ENCODE results near the gene TOLLIP.

The TOLLIP gene

DNA sequence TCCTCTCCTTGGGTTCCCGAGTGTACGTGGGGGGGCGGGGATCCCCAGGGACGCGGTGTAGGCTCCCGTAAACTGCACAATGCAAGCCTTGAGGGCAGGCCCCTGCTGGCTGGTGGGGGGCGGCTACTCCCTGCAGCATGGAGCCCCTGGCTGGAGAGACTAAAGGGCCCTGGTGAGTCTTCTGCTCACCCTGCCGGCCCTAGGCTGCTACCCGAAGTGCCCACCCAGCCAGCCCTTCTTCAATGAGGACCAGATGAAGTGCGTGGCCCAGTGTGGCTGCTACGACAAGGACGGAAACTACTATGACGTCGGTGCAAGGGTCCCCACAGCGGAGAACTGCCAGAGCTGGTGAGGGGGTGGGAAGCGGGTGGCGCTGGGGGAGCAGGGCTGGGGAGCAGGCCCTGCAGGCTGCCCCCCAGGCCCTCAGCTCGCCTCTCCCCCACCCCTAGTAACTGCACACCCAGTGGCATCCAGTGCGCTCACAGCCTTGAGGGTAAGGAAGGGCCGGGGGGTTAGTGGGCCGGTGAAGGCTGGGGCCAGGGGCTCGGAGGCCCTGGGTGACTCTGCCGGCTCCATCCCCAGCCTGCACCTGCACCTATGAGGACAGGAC lies 69.7 kb downstream of the TOLLIP start:
- no peak for ATAC-seq (ENCODE audit: low read depth)
- no peaks in the 10 kb centered on the region for H3K27me3 ChIP-seq (ENCODE audit: insufficient read depth, poor library complexity, severe bottlenecking)
- no peak for DNase-seq (ENCODE audit: low spot score)
- H3K4me3 ChIP-seq (ENCODE audit: severe bottlenecking), result no peak overlapping the region
- H3K36me3 ChIP-seq (ENCODE audit: low read depth), result no peaks in the 10 kb centered on the region
- H3K27ac ChIP-seq (ENCODE audit: poor library complexity, severe bottlenecking), result no peak overlapping the region
- H3K4me1 ChIP-seq (ENCODE audit: insufficient read depth, poor library complexity, severe bottlenecking), result no peaks in the 10 kb centered on the region
- H3K9me3 ChIP-seq (ENCODE audit: severe bottlenecking), result no peaks in the 10 kb centered on the region
- TF ChIP-seq, protein P1, sequence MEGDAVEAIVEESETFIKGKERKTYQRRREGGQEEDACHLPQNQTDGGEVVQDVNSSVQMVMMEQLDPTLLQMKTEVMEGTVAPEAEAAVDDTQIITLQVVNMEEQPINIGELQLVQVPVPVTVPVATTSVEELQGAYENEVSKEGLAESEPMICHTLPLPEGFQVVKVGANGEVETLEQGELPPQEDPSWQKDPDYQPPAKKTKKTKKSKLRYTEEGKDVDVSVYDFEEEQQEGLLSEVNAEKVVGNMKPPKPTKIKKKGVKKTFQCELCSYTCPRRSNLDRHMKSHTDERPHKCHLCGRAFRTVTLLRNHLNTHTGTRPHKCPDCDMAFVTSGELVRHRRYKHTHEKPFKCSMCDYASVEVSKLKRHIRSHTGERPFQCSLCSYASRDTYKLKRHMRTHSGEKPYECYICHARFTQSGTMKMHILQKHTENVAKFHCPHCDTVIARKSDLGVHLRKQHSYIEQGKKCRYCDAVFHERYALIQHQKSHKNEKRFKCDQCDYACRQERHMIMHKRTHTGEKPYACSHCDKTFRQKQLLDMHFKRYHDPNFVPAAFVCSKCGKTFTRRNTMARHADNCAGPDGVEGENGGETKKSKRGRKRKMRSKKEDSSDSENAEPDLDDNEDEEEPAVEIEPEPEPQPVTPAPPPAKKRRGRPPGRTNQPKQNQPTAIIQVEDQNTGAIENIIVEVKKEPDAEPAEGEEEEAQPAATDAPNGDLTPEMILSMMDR (IDR thresholded peaks at IDR 0.05; ENCODE audit: poor library complexity, severe bottlenecking), result no peak

DNA sequence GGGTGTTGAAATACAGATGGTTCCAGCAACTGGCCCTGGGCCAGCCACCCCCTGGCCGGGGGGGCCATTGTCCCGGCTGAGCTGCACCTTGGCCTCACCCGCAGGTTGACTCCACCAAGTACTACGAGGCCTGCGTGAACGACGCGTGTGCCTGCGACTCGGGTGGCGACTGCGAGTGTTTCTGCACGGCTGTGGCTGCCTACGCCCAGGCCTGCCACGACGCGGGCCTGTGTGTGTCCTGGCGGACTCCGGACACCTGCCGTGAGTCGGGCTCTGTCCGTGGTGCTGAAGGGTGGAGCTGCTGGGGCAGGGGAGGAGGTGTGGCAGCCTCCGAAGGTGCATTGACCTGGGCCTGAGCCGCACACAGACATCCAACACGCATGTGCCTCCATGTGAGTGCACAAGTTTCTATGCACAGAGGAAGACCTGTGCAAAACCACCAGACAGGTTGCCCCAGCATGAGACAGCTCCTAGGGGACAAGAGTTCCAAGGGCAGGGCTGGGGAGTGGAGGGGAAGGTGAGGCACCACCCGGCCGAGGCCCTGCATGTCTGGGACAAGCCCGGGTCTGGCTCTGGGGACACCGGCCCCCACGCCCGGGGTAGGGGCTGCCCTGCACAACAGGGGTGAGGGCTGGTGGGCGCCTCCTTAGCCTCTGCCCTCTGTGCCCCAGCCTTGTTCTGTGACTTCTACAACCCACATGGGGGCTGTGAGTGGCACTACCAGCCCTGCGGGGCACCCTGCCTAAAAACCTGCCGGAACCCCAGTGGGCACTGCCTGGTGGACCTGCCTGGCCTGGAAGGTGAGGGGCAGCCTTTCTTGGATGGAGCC lies 70.5 kb downstream of the TOLLIP start:
- DNase-seq (ENCODE audit: low spot score) (no peak), ATAC-seq (ENCODE audit: low read depth) (peak; percentile 71)
- Histone ChIP-seq H3K4me1 (ENCODE audit: insufficient read depth, poor library complexity, severe bottlenecking) (no peaks in the 10 kb centered on the region), H3K9me3 (ENCODE audit: severe bottlenecking) (no peaks in the 10 kb centered on the region), H3K27ac (ENCODE audit: poor library complexity, severe bottlenecking) (no peak overlapping the region), H3K36me3 (ENCODE audit: low read depth) (no peaks in the 10 kb centered on the region), H3K27me3 (ENCODE audit: insufficient read depth, poor library complexity, severe bottlenecking) (no peaks in the 10 kb centered on the region), H3K4me3 (ENCODE audit: severe bottlenecking) (no peak overlapping the region)
- TF ChIP-seq, protein P1 (IDR thresholded peaks at IDR 0.05; ENCODE audit: poor library complexity, severe bottlenecking), result no peak

DNA sequence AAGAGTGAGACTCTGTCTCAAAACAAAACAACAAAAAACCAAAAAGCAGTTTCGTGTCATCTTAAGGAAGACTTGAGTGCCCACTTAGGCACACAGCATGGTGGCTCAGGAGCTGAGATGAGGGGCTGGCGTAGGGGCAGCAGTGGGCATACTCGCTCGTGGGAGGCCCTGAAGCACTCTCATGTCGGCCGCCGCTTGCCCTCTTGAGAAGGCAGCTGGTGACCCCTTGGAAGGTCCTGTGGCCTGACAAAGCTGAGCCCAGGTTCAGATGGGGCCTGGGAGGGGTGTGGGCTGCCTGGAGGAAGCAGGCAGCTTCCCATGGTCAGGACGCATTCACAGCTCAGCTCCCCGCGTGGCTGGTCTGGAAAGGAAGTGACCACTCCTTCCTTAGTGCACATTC lies 71.6 kb downstream of the TOLLIP start:
- H3K27ac ChIP-seq (ENCODE audit: poor library complexity, severe bottlenecking), result no peak overlapping the region
- peaks cover 3% of the 10 kb centered on the region for H3K27me3 ChIP-seq (ENCODE audit: insufficient read depth, poor library complexity, severe bottlenecking)
- no peak overlapping the region for H3K4me3 ChIP-seq (ENCODE audit: severe bottlenecking)
- ATAC-seq (ENCODE audit: low read depth) (no peak), DNase-seq (ENCODE audit: low spot score) (no peak)
- H3K9me3 ChIP-seq (ENCODE audit: severe bottlenecking), result no peaks in the 10 kb centered on the region
- no peaks in the 10 kb centered on the region for H3K36me3 ChIP-seq (ENCODE audit: low read depth)
- no peaks in the 10 kb centered on the region for H3K4me1 ChIP-seq (ENCODE audit: insufficient read depth, poor library complexity, severe bottlenecking)
- TF ChIP-seq, protein P1 (IDR thresholded peaks at IDR 0.05; ENCODE audit: poor library complexity, severe bottlenecking), result no peak

DNA sequence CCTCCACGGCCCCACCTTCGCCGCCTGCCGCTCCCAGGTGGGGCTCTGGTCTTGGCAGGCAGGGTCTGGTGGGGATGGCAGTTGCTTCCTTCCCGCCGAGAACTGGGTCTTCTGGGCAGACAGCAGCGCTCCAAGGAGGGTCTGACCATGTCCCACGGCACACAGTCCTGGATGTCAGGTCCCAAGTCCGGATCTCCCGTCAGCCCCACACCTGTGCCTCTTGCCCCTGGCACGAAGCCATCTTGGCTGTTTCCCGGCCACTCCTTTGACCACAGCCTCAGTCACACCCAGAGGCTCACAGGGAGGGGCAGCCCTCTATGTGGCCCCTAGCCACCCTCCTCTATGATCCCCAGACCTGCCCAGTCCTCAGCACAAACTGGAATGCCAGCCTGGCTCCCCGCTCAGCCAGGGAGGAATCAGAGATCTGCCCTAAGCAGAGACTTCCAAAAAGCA lies 72.3 kb downstream of the TOLLIP start:
- ATAC-seq (ENCODE audit: low read depth) (no peak), DNase-seq (ENCODE audit: low spot score) (no peak)
- Histone ChIP-seq H3K27me3 (ENCODE audit: insufficient read depth, poor library complexity, severe bottlenecking) (peaks cover 10% of the 10 kb centered on the region), H3K4me3 (ENCODE audit: severe bottlenecking) (no peak overlapping the region), H3K27ac (ENCODE audit: poor library complexity, severe bottlenecking) (no peak overlapping the region), H3K36me3 (ENCODE audit: low read depth) (no peaks in the 10 kb centered on the region), H3K9me3 (ENCODE audit: severe bottlenecking) (no peaks in the 10 kb centered on the region), H3K4me1 (ENCODE audit: insufficient read depth, poor library complexity, severe bottlenecking) (no peaks in the 10 kb centered on the region)
- TF ChIP-seq, protein P1 (IDR thresholded peaks at IDR 0.05; ENCODE audit: poor library complexity, severe bottlenecking), result no peak

All from RWPE2 (cell line).